Neural cell (in vitro differentiated cells): ENCODE measurements around the gene CACNA1F.

ENCODE experiments used
- EP300 ChIP-seq: fragments of 450-650 bp; conservative IDR thresholded peaks from 2 replicates; pipeline ENCODE4 v1.6.1; 2014; ENCODE audit warnings: antibody characterized with exemption, mild to moderate bottlenecking, moderate library complexity; ENCODE audit not compliant: poor library complexity, severe bottlenecking
- EZH2 ChIP-seq: fragments of 200-600, 300-800 bp; shearing (Covaris generic), sonication (generic); IDR thresholded peaks from 2 replicates; pipeline ENCODE4 v1.6.1; 2014; ENCODE audit warnings: antibody characterized with exemption, low read length, borderline replicate concordance, mild to moderate bottlenecking; ENCODE audit not compliant: insufficient read depth, poor library complexity, severe bottlenecking
- MXI1 ChIP-seq: fragments of 450-650 bp; conservative IDR thresholded peaks from 2 replicates; pipeline ENCODE4 v1.6.1; 2014; ENCODE audit warnings: antibody characterized with exemption, mild to moderate bottlenecking; ENCODE audit not compliant: poor library complexity, severe bottlenecking
- POLR2AphosphoS5 ChIP-seq: IDR thresholded peaks from 2 replicates; pipeline ENCODE4 v1.6.1; 2012
- RAD21 ChIP-seq: fragments of 450-650 bp; conservative IDR thresholded peaks from 2 replicates; pipeline ENCODE4 v1.6.1; 2014; ENCODE audit warnings: antibody characterized with exemption, mild to moderate bottlenecking, moderate library complexity
- SMC3 ChIP-seq: fragments of 450-650 bp; conservative IDR thresholded peaks from 2 replicates; pipeline ENCODE4 v1.6.1; 2014; ENCODE audit warnings: antibody characterized with exemption, mild to moderate bottlenecking, moderate library complexity; ENCODE audit not compliant: poor library complexity
- TAF1 ChIP-seq: IDR thresholded peaks from 2 replicates; pipeline ENCODE4 v1.6.1; 2012; ENCODE audit warnings: low read depth
- TF ChIP-seq, protein P1 (sequence below): fragments of 450-650 bp; IDR thresholded peaks from 2 replicates; pipeline ENCODE4 v1.5.1; 2014; ENCODE audit warnings: antibody characterized with exemption, mild to moderate bottlenecking, moderate library complexity; ENCODE audit not compliant: poor library complexity, severe bottlenecking
- TF ChIP-seq, protein P2 (sequence below): IDR thresholded peaks from 2 replicates; pipeline ENCODE4 v1.6.1; 2012; ENCODE audit warnings: borderline replicate concordance

GRCh38 chrX:49225858-49226257, 7.3 kb downstream of the CACNA1F start:
- TF ChIP-seq POLR2AphosphoS5: no peak
- TF ChIP-seq, protein P1, sequence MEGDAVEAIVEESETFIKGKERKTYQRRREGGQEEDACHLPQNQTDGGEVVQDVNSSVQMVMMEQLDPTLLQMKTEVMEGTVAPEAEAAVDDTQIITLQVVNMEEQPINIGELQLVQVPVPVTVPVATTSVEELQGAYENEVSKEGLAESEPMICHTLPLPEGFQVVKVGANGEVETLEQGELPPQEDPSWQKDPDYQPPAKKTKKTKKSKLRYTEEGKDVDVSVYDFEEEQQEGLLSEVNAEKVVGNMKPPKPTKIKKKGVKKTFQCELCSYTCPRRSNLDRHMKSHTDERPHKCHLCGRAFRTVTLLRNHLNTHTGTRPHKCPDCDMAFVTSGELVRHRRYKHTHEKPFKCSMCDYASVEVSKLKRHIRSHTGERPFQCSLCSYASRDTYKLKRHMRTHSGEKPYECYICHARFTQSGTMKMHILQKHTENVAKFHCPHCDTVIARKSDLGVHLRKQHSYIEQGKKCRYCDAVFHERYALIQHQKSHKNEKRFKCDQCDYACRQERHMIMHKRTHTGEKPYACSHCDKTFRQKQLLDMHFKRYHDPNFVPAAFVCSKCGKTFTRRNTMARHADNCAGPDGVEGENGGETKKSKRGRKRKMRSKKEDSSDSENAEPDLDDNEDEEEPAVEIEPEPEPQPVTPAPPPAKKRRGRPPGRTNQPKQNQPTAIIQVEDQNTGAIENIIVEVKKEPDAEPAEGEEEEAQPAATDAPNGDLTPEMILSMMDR: no peak
- TF ChIP-seq RAD21: no peak
- TF ChIP-seq, protein P2, sequence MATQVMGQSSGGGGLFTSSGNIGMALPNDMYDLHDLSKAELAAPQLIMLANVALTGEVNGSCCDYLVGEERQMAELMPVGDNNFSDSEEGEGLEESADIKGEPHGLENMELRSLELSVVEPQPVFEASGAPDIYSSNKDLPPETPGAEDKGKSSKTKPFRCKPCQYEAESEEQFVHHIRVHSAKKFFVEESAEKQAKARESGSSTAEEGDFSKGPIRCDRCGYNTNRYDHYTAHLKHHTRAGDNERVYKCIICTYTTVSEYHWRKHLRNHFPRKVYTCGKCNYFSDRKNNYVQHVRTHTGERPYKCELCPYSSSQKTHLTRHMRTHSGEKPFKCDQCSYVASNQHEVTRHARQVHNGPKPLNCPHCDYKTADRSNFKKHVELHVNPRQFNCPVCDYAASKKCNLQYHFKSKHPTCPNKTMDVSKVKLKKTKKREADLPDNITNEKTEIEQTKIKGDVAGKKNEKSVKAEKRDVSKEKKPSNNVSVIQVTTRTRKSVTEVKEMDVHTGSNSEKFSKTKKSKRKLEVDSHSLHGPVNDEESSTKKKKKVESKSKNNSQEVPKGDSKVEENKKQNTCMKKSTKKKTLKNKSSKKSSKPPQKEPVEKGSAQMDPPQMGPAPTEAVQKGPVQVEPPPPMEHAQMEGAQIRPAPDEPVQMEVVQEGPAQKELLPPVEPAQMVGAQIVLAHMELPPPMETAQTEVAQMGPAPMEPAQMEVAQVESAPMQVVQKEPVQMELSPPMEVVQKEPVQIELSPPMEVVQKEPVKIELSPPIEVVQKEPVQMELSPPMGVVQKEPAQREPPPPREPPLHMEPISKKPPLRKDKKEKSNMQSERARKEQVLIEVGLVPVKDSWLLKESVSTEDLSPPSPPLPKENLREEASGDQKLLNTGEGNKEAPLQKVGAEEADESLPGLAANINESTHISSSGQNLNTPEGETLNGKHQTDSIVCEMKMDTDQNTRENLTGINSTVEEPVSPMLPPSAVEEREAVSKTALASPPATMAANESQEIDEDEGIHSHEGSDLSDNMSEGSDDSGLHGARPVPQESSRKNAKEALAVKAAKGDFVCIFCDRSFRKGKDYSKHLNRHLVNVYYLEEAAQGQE: no peak
- TF ChIP-seq TAF1: no peak
- no peak for TF ChIP-seq EZH2
- no peak for TF ChIP-seq EP300
- TF ChIP-seq SMC3: no peak
- no peak for TF ChIP-seq MXI1
